Jurkat, Clone E6-1 (cell line): Measurements from ENCODE around the gene NUDT16L1.
"Not testable (repeated sequence)": the region's sequence is repeated elsewhere in the genome, so short reads cannot be mapped to it uniquely, and the experiment has no call there.

Source experiments
- DNase-seq: peaks from one replicate; pipeline ENCODE4 v3.0.0-alpha.2; 2011; ENCODE audit warnings: low read depth, low spot score
- H3K4me3 ChIP-seq: 2 replicates; pipeline ENCODE4 v1.5.1; 2011; ENCODE audit warnings: mild to moderate bottlenecking, low read length, control low read depth, moderate library complexity

Gene NUDT16L1

GRCh38 chr16:4734730-4735535 is 41.6 kb downstream of the NUDT16L1 start:
- peak; percentile 80 for DNase-seq
- peak overlapping the region; percentile 84 for H3K4me3 ChIP-seq

DNA sequence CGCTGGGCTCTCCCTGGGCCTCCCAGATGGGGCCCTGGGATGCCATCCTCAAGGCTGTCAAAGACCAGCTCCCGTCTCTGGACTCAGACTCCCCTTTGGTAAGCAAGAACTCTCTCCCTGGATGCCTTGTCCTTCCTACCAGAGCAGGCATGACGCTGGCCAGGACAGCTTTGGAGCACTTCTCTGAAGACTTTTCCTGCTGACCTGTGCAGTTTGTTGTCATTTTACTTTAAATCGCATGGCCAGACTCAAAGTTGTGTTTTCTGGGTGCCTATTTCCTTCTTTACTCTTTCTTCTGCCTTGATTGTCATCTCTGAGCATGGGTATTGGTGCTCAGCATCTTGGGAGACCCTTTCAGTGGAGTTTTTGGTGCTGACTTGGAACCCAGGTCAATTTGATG is 43.2 kb downstream of the NUDT16L1 start:
- no peak overlapping the region for H3K4me3 ChIP-seq
- DNase-seq, result no peak

GRCh38 chr16:4737545-4737944 is 44.2 kb downstream of the NUDT16L1 start:
- H3K4me3 ChIP-seq, result no peak overlapping the region
- no peak for DNase-seq

- H3K4me3 ChIP-seq, DNase-seq: not testable (repeated sequence)
Observed at GRCh38 chr16:4738370-4738769, 45.0 kb downstream of the NUDT16L1 start.

DNA sequence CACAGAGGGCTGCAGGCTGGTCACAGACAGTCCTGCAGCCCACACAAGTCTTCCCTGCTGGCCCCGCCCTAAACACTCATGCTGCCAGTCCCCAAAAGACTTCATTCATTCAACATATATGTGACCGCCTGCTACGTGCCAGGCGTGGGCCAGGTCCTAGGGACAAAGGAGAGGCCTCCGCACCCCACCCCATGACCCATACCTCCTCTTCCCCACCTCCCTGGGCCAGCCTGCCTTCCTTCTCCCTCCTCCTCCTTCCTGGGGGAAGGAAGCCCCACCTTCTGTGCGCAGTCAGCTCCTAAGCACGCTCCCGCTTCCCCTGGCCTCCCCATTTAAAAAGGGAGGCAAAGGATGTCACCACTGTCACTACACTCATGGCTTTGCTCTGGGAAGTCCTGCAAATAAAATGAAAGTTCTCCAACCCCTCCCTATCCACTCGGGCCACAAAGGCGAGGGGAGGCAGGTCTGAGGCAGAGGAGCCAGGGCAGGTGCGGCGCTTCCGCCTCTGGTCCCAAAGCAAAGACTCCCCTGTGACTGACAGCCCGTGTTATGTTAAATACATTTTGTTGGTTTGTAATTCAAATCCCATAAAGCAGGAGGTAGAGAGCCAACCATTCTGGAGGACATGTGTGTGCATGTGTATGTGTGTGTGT is 50.0 kb downstream of the NUDT16L1 start:
- no peak overlapping the region for H3K4me3 ChIP-seq
- DNase-seq, result no peak

DNA sequence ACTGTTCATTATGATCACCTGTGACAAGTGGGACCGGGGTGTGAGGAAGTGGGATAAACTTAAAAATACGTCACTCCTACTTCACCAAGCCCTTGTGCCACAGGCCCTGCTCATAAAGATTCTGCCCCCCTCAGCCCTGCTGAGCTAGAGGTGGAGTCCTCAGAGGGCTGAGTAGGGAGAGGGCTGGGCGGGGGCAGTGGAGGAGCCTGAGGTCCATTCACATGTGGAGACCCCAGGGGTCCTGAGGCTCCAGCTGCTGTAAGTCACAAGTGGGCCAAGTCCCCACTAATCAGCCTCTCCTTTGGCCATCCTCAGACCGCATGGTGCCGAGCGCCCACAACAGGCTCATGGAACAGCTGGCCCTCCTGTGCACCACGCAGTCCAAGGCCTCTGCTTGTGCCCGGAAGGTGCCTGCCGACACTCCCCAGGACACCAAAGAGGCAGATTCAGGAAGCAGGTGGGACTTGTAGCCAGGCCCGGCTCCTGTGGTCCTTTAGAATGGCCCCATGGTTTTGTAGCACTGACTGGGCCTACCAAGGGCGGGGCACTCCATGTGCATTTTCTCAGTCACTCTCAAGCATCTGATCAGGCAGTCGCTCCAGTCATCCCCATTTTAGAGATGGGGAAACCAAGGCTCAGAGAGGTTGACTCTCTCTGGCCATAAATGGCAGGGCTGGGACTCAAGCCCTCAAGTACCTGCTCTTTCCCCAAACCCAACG is 51.4 kb downstream of the NUDT16L1 start:
- no peak for DNase-seq
- no peak overlapping the region for H3K4me3 ChIP-seq

- DNase-seq, result no peak
Observed at GRCh38 chr16:4745274-4745569, 51.9 kb downstream of the NUDT16L1 start.

More at GRCh38 chr16:4745274-4745569, 51.9 kb downstream of the NUDT16L1 start:
- no peak overlapping the region for H3K4me3 ChIP-seq
